Muscle layer of colon (tissue), 2 donors: ENCODE results near the gene ARMC10.
A peak's percentile ranks its signal among the peaks of the same experiment; 100 is the strongest.
"Not testable (repeated sequence)": the region's sequence is repeated elsewhere in the genome, so short reads cannot be mapped to it uniquely, and the experiment has no call there.

Experiments used
- H3K27ac ChIP-seq: one replicate; pipeline ENCODE4 v1.7.0; 2013; ENCODE audit warnings: low read depth, mild to moderate bottlenecking, low read length, moderate library complexity
- H3K27me3 ChIP-seq, 2 donors: one replicate each; pipeline ENCODE4 v1.7.0; 2013; ENCODE audit warnings: low read length in 2 of 2, mild to moderate bottlenecking in 2 of 2; ENCODE audit not compliant: insufficient read depth in 2 of 2, control insufficient read depth in 1 of 2
- H3K36me3 ChIP-seq: one replicate; pipeline ENCODE4 v1.7.0; 2013; ENCODE audit warnings: mild to moderate bottlenecking, low read length; ENCODE audit not compliant: insufficient read depth
- H3K4me1 ChIP-seq: one replicate; pipeline ENCODE4 v1.7.0; 2013; ENCODE audit warnings: mild to moderate bottlenecking, low read length; ENCODE audit not compliant: insufficient read depth
- H3K4me3 ChIP-seq, 2 donors: one replicate each; pipeline ENCODE4 v1.7.0; 2013; ENCODE audit warnings: low read length in 2 of 2, low read depth in 1 of 2, mild to moderate bottlenecking in 1 of 2, moderate library complexity in 1 of 2
- H3K9ac ChIP-seq: one replicate; pipeline ENCODE4 v1.7.0; 2013; ENCODE audit warnings: low read length
- H3K9me3 ChIP-seq: one replicate; pipeline ENCODE4 v1.7.0; 2013; ENCODE audit warnings: mild to moderate bottlenecking, low read length
- donor health status: abdominal sarcoma.
- donor health status: Adenocarcinoma of cecum.

ARMC10 gene

DNA sequence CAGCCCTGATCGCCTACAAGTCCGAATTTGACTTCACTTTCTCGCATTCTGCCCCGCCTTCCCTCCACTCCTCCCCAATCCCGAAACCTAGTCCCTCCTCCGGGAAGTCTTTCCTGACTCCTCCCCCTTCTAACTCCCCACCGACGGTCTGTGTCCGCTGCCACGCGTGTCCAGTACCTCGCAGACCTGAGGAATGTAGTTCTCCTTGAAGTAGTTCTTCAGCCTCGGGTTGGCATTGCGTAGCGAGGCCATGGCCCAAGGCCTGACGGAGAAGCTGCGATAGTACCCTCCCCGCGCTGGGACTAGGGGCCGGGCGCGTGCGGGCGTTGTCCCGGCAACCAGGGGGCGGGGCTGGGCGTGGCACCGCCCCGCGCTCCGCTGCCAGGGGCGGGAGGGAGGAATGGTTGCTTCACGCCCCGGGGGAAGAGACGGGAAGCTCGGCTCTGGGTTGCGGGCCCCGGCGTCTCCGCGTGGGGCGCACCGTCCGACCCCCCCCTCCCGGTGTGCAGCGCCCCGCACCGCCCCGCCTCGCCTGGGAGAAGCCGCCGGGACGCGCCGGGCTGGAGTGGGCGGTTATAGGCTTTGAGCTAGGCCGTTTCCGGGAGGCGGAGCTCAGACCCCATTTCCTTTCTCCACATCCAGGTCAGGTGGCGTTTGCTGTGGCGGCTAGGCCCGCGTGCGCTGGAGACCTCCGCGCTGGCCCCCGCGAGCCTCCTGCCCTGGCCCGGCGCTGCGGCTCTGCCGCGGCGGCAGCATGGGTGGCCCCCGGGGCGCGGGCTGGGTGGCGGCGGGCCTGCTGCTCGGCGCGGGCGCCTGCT lies at the start of gene ARMC10, which contains the start of gene FBXL13:
TSS of gene ARMC10 (plus strand) at position 622 of the 818 bp plus-strand sequence. CDS start at position 755, 133 bp downstream.
TSS of gene FBXL13 (minus strand) at position 278 of the 818 bp plus-strand sequence.
- Histone ChIP-seq H3K27me3 (no peaks in the 10 kb centered on the region), H3K4me1 (peaks cover 12% of the 10 kb centered on the region), H3K27ac (peak within 1 kb of the TSS; percentile 82), H3K36me3 (no peaks in the 10 kb centered on the region), H3K4me3 (peak within 1 kb of the TSS; percentile 89 to 98), H3K9me3 (no peaks in the 10 kb centered on the region), H3K9ac (peak within 1 kb of the TSS; percentile 79)

DNA sequence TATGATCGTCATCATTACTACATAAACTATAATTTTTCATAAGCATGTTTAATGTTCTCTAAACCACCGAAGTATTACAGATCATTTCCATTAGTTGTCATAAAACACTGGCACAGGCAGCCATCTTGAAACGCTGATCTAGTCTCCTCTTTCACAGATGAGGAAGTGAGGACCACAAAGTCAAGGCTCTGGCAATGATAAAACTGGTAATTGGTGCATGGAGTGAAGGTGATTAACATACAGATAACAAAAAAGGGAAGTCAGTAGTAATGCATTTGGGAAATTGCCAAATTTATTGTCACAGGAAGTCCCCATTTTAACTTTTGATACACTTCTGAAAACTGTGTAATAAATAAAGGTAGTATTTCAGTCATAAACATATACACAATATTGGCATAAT lies 49.6 kb upstream of the ARMC10 start:
- Histone ChIP-seq H3K4me1 (no peaks in the 10 kb centered on the region), H3K27ac (no peak overlapping the region), H3K9me3 (no peaks in the 10 kb centered on the region), H3K36me3 (no peaks in the 10 kb centered on the region), H3K9ac (no peak overlapping the region), H3K27me3 (no peaks in the 10 kb centered on the region), H3K4me3 (no peak overlapping the region)

DNA sequence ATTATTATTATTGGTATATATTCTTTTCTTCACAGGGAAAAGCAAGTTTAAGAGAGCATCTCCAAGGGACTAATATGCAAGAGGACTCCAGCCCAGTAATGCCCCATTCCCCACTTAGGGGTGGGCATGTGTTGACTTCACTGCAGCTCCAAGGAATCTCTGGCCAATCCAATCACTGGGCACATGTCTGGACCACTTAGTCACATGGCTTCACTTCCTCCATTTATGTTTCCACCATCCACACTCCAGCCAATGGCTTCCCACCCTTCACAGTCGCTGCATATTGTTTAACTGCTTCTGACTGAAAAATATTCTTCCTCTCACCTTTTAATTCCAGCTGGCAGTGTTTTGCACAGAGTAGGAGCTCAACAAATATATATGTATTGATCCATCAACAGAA lies 43.9 kb upstream of the ARMC10 start:
- H3K27me3 ChIP-seq: no peaks in the 10 kb centered on the region
- no peak overlapping the region for H3K4me3 ChIP-seq
- no peaks in the 10 kb centered on the region for H3K4me1 ChIP-seq
- no peaks in the 10 kb centered on the region for H3K36me3 ChIP-seq
- no peak overlapping the region for H3K9ac ChIP-seq
- H3K9me3 ChIP-seq: no peaks in the 10 kb centered on the region
- no peak overlapping the region for H3K27ac ChIP-seq

DNA sequence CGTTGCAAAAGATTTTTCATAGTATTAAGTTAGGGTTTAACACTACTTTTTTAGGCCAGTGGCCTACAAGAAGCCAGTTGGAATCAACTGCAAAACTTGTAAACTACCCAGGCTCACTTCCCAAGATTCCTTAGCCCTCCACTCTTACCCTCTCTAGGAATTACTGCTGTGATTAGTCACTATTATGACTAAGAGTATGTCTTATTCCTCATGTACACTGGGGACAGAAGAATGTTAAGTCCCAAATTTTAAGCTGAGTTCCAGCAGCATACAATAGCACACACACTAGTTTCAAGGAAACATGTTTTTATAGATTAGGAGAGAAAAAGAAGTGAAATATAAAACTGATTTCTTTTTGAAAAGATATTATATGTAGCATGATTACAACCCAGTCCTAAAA lies 43.2 kb upstream of the ARMC10 start:
- no peaks in the 10 kb centered on the region for H3K36me3 ChIP-seq
- no peak overlapping the region for H3K9ac ChIP-seq
- H3K27ac ChIP-seq: no peak overlapping the region
- H3K27me3 ChIP-seq: no peaks in the 10 kb centered on the region
- H3K4me1 ChIP-seq: no peaks in the 10 kb centered on the region
- H3K9me3 ChIP-seq: no peaks in the 10 kb centered on the region
- no peak overlapping the region for H3K4me3 ChIP-seq

DNA sequence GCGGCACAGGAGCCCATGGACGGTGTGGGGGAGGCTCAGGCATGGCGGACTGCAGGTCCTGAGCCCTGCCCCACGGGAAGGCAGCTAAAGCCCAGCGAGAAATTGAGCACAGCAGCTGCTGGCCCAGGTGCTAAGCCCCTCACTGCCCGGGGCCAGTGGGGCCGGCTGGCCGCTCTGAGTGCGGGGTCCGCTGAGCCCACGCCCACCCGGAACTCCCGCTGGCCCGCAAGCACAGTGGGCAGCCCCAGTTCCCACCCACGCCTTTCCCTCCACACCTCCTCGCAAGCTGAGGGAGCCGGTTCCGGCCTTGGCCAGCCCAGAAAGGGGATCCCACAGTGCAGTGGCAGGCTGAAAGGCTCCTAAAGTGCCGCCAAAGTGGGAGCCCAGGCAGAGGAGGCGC lies 40.6 kb upstream of the ARMC10 start:
- not testable (repeated sequence) for H3K9me3 ChIP-seq, H3K4me1 ChIP-seq, H3K27me3 ChIP-seq, H3K9ac ChIP-seq, H3K27ac ChIP-seq, H3K36me3 ChIP-seq, H3K4me3 ChIP-seq

DNA sequence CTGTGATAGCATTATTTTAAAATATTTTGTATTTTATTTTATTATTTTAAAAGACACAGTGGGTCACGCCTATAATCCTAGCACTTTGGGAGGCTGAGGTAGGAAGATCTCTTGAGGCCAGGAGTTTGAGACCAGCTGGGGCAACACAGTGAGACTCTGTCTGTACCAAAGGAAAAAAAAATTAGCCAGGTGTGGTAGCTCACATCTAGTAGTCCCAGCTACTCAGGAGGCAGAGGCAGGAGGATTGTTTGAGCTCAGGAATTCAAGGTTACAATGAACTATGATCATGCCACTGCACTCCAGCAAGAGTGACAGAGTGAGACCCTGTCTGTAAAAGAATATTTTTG lies 37.5 kb upstream of the ARMC10 start:
- Histone ChIP-seq H3K9me3 (no peaks in the 10 kb centered on the region), H3K4me3 (no peak overlapping the region), H3K9ac (no peak overlapping the region)

DNA sequence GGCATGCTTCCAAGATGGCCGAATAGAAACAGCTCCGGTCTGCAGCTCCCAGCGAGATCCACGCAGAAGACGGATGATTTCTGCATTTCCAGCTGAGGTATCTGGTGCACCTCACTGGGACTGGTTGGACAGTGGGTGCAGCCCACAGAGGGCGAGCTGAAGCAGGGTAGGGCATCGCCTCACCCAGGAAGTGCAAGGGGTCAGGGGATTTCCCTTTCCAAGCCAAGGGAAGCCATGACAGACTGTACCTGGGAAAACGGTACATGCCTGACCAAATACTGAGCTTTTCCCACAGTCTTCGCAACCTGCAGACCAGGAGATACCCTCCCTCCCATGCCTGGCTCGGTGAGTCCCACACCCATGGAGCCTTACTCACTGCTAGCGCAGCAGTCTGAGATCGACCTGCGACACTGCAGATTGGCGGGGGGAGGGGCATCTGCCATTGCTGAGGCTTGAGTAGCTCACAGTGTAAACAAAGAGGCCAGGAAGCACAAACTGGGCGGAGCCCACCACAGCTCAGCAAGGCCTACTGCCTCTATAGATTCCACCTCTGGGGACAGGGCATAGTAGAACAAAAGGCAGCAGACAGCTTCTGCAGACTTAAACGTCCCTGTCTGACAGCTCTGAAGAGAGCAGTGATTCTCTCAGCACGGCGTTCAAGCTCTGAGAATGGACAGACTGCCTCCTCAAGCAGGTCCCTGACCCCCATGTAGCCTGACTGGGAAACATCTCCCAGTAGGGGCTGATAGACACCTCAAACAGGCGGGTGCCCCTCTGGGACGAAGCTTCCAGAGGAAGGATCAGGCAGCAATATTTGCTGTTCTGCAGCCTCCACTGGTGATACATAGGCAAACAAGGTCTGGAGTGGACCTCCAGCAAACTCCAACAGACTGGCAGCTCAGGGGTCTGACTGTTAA lies 36.9 kb upstream of the ARMC10 start:
- H3K27ac ChIP-seq, H3K4me1 ChIP-seq, H3K9me3 ChIP-seq, H3K9ac ChIP-seq, H3K36me3 ChIP-seq, H3K27me3 ChIP-seq, H3K4me3 ChIP-seq: not testable (repeated sequence)

More for the DNA sequence above, 37.5 kb upstream of the ARMC10 start:
- Histone ChIP-seq H3K27me3 (no peaks in the 10 kb centered on the region), H3K4me1 (no peaks in the 10 kb centered on the region), H3K36me3 (no peaks in the 10 kb centered on the region), H3K27ac (no peak overlapping the region)

DNA sequence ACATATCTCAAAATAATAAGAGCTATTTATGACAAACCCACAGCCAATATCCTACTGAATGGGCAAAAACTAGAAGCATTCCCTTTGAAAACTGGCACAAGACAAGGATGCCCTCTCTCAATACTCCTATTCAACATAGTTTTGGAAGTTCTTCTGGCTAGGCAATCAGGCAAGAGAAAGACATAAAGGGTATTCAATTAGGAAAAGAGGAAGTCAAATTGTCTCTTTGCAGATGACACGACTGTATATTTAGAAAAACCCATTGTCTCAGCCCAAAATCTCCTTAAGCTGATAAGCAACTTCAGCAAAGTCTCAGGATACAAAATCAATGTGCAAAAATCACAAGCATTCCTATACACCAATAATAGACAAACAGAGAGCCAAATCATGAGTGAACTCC lies 33.1 kb upstream of the ARMC10 start:
- not testable (repeated sequence) for H3K36me3 ChIP-seq, H3K4me3 ChIP-seq, H3K4me1 ChIP-seq, H3K27me3 ChIP-seq, H3K27ac ChIP-seq, H3K9ac ChIP-seq, H3K9me3 ChIP-seq

DNA sequence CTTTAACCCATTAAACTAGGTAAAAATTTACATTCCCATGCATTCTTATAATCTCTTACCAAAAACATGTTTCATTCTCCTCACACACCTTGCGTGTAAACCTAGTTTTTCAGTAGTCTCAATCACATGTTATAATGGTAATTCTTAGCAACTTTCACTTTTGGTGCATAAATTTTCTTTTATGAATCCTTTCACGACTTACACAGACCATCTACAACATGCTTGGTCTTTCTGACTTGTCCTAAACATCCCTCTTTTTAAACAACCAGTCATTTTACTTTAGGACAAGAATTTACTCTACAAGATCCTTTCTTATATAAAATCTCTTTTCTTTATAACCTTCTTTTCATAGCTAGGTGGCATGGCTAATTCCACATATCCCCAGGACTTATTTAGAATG lies 26.1 kb upstream of the ARMC10 start:
- H3K27me3 ChIP-seq: no peaks in the 10 kb centered on the region
- H3K4me1 ChIP-seq: no peaks in the 10 kb centered on the region
- no peaks in the 10 kb centered on the region for H3K36me3 ChIP-seq
- no peak overlapping the region for H3K9ac ChIP-seq
- H3K9me3 ChIP-seq: no peaks in the 10 kb centered on the region
- H3K4me3 ChIP-seq: no peak overlapping the region
- no peak overlapping the region for H3K27ac ChIP-seq

DNA sequence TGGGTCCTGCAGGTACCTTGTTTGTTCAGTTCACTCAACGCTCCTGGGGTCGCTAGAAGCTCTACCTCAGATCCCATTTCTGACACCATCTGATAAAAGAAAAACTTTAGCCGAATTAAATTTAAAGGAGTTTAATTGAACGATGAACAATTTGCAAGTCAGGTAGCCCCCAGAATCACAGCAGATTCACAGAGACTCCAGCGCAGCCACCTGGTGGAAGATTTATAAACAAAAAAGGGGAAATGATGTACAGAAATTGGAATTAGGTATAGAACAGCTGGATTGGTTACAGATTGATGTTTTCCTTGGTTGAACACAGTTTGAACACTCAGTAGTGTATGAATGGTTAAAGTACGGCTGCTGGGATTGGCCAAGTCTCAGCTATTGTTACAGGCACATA lies 23.4 kb upstream of the ARMC10 start:
- Histone ChIP-seq H3K36me3 (no peaks in the 10 kb centered on the region), H3K27me3 (no peaks in the 10 kb centered on the region), H3K9me3 (no peaks in the 10 kb centered on the region), H3K4me1 (no peaks in the 10 kb centered on the region), H3K9ac (no peak overlapping the region), H3K4me3 (no peak overlapping the region), H3K27ac (no peak overlapping the region)

DNA sequence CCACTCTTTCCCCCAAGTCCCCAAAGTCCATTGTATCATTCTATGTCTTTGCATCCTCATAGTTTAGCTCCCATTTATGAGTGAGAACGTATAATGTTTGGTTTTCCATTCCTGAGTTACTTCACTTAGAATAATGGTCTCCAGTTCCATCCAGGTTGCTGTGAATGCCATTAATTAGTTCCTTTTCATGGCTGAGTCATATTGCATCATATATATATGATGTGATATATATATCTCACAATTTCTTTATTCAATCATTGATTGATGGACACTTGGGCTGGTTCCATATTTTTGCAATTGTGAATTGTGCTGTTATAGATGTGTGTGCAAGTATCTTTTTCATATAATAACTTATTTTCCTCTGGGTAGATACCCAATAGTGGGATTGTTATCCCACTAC lies 18.9 kb upstream of the ARMC10 start:
- H3K36me3 ChIP-seq, H3K9ac ChIP-seq, H3K4me3 ChIP-seq, H3K9me3 ChIP-seq, H3K27me3 ChIP-seq, H3K27ac ChIP-seq, H3K4me1 ChIP-seq: not testable (repeated sequence)
